ENCODE measurements around the gene PPP2R5B. TPM values are rescaled to one million over a fixed set of nuclear protein-coding genes. Genes with fewer than 3 reads are reported as not detected.
A peak's percentile ranks its signal among the peaks of the same experiment; 100 is the strongest.

The PPP2R5B gene
- 4.8 and 5.5 TPM in 2 replicates for polyA plus RNA-seq (2014; cell fraction: cytosol; rRNA removed)
- polyA plus RNA-seq (2014; cell fraction: nucleus; rRNA removed): 10.7 and 18.2 TPM in 2 replicates

GRCh38 chr11:64923944-64924909, at the start of gene PPP2R5B:
Gene PPP2R5B (plus strand): TSS chr11:64924689. CDS start chr11:64925735, 1,046 bp downstream.
- DNase-seq (ENCODE audit: low spot score): peak; percentile 91

- DNase-seq (ENCODE audit: low spot score): no peak
These were observed 48.9 kb upstream of the PPP2R5B start for GRCh38 chr11:64875369-64876228.

GRCh38 chr11:64876229-64876750, 48.2 kb upstream of the PPP2R5B start:
- DNase-seq (ENCODE audit: low spot score): no peak

GRCh38 chr11:64876835-64877341, 47.6 kb upstream of the PPP2R5B start:
- DNase-seq (ENCODE audit: low spot score): no peak

GRCh38 chr11:64877390-64878222, 46.9 kb upstream of the PPP2R5B start:
- DNase-seq (ENCODE audit: low spot score): no peak

GRCh38 chr11:64878223-64878493, 46.3 kb upstream of the PPP2R5B start:
- DNase-seq (ENCODE audit: low spot score): no peak

GRCh38 chr11:64878494-64879243, 45.8 kb upstream of the PPP2R5B start, which contains the start of gene EHD1:
Gene EHD1 (minus strand): TSS chr11:64878621. CDS start chr11:64878464, 157 bp downstream.
- peak; percentile 95 for DNase-seq (ENCODE audit: low spot score)

GRCh38 chr11:64879244-64879900, 45.1 kb upstream of the PPP2R5B start:
- no peak for DNase-seq (ENCODE audit: low spot score)

- DNase-seq (ENCODE audit: low spot score): no peak
These were observed 44.1 kb upstream of the PPP2R5B start for GRCh38 chr11:64880240-64881001.

GRCh38 chr11:64881476-64881875, 43.0 kb upstream of the PPP2R5B start:
- peak; percentile 61 for DNase-seq (ENCODE audit: low spot score)

- no peak for DNase-seq (ENCODE audit: low spot score)
These were observed 42.2 kb upstream of the PPP2R5B start for GRCh38 chr11:64882243-64882642.

GRCh38 chr11:64883575-64883974, 40.9 kb upstream of the PPP2R5B start:
- no peak for DNase-seq (ENCODE audit: low spot score)

- DNase-seq (ENCODE audit: low spot score): no peak
These were observed 40.5 kb upstream of the PPP2R5B start for GRCh38 chr11:64884019-64884418.

- DNase-seq (ENCODE audit: low spot score): no peak
These were observed 38.9 kb upstream of the PPP2R5B start for GRCh38 chr11:64885367-64886286.

- DNase-seq (ENCODE audit: low spot score): no peak
These were observed 37.2 kb upstream of the PPP2R5B start for GRCh38 chr11:64887234-64887756.

GRCh38 chr11:64887757-64888405, 36.6 kb upstream of the PPP2R5B start:
- peak; percentile 78 for DNase-seq (ENCODE audit: low spot score)

- no peak for DNase-seq (ENCODE audit: low spot score)
These were observed 36.1 kb upstream of the PPP2R5B start for GRCh38 chr11:64888406-64888728.
